Right atrium auricular region (tissue), 2 donors: Measurements from ENCODE around the gene NUP160. TPM values are rescaled to one million over a fixed set of nuclear protein-coding genes. Genes with fewer than 3 reads are reported as not detected.
A peak's percentile ranks its signal among the peaks of the same experiment; 100 is the strongest.

Source experiments
- DNase-seq: peaks from one replicate; pipeline ENCODE4 v3.0.0-alpha.2; 2019; ENCODE audit warnings: low spot score
- H3K27ac ChIP-seq, 2 donors: fragments of 200-600 bp; sonication (generic); 1 replicate in 1 of 2; 2 replicates in 1 of 2; pipeline ENCODE4 v1.5.1; 2016 to 2019
- H3K27me3 ChIP-seq, 2 donors: fragments of 200-600 bp; sonication (generic); one replicate each; pipeline versions ENCODE4 v1.5.1 to v1.6.0; 2017 to 2019
- H3K36me3 ChIP-seq: fragments of 200-600 bp; sonication (generic); one replicate; pipeline ENCODE4 v1.5.1; 2016
- H3K4me1 ChIP-seq, 2 donors: fragments of 200-600 bp; sonication (generic); one replicate each; pipeline versions ENCODE4 v1.5.1 to v1.6.0; 2017 to 2019
- H3K4me3 ChIP-seq, 2 donors: fragments of 200-600 bp; sonication (generic); 1 replicate in 1 of 2; 2 replicates in 1 of 2; pipeline ENCODE4 v1.5.1; 2017 to 2019; ENCODE audit warnings: mild to moderate bottlenecking in 1 of 2, moderate library complexity in 1 of 2
- H3K9me3 ChIP-seq, 2 donors: fragments of 200-600 bp; sonication (generic); one replicate each; pipeline ENCODE4 v1.5.1; 2019
- CTCF ChIP-seq, 2 donors: fragments of 200-600 bp; sonication (generic); IDR thresholded peaks; one replicate each; pipeline ENCODE4 v1.5.1; 2019; ENCODE audit warnings: antibody characterized with exemption in 2 of 2
- total RNA-seq, 2 donors: library from RNA; depleted of rRNA; stranded (reverse); fragments of >200 nt; gene quantifications; one replicate each; pipeline ENCODE4 v1.1.0, GENCODE V29; 2016

NUP160 gene
- total RNA-seq, 2 donors from 2014 or later: 7.1 to 11.7 TPM

GRCh38 chr11:47788181-47788580 lies 60.0 kb downstream of the NUP160 start:
- no peak for DNase-seq
- peak overlapping the region; percentile 13 to 33 for H3K27ac ChIP-seq
- no peaks in the 10 kb centered on the region for H3K9me3 ChIP-seq
- peaks cover 22% of the 10 kb centered on the region for H3K36me3 ChIP-seq
- H3K4me3 ChIP-seq: no peak overlapping the region
- TF ChIP-seq CTCF (IDR thresholded peaks at IDR 0.05): no peak
- no peaks in the 10 kb centered on the region for H3K27me3 ChIP-seq
- peaks cover 0 to 18% of the 10 kb centered on the region in 2 donors for H3K4me1 ChIP-seq

- Histone ChIP-seq H3K27ac (peak overlapping the region; percentile 66 to 68), H3K27me3 (no peaks in the 10 kb centered on the region), H3K9me3 (no peaks in the 10 kb centered on the region), H3K4me1 (peaks cover 0 to 6% of the 10 kb centered on the region in 2 donors), H3K4me3 (no peak overlapping the region), H3K36me3 (peaks cover 20% of the 10 kb centered on the region)
- peak; percentile 66 for DNase-seq
- no peak for TF ChIP-seq CTCF (IDR thresholded peaks at IDR 0.05)
Measured at GRCh38 chr11:47786373-47786772, 61.8 kb downstream of the NUP160 start.

- no peak for DNase-seq
- no peaks in the 10 kb centered on the region for H3K9me3 ChIP-seq
- peaks cover 27% of the 10 kb centered on the region for H3K36me3 ChIP-seq
- no peak overlapping the region for H3K4me3 ChIP-seq
- H3K4me1 ChIP-seq: peaks cover 0 to 6% of the 10 kb centered on the region in 2 donors
- peak overlapping the region; percentile 66 to 68 for H3K27ac ChIP-seq
- no peak for TF ChIP-seq CTCF (IDR thresholded peaks at IDR 0.05)
- H3K27me3 ChIP-seq: no peaks in the 10 kb centered on the region
Measured at GRCh38 chr11:47784785-47785381, 63.3 kb downstream of the NUP160 start.

- H3K4me3 ChIP-seq: no peak overlapping the region
- TF ChIP-seq CTCF (IDR thresholded peaks at IDR 0.05): no peak
- H3K27me3 ChIP-seq: no peaks in the 10 kb centered on the region
- H3K4me1 ChIP-seq: peaks cover 0 to 6% of the 10 kb centered on the region in 2 donors
- no peak for DNase-seq
- no peaks in the 10 kb centered on the region for H3K9me3 ChIP-seq
- H3K36me3 ChIP-seq: peaks cover 26% of the 10 kb centered on the region
- peak overlapping the region; percentile 66 to 68 for H3K27ac ChIP-seq
Measured at GRCh38 chr11:47783087-47783610, 65.0 kb downstream of the NUP160 start.

GRCh38 chr11:47778878-47779483 lies 69.2 kb downstream of the NUP160 start:
- TF ChIP-seq CTCF (IDR thresholded peaks at IDR 0.05): no peak
- Histone ChIP-seq H3K9me3 (no peaks in the 10 kb centered on the region), H3K27me3 (no peaks in the 10 kb centered on the region), H3K4me3 (no peak overlapping the region), H3K4me1 (no peaks in the 10 kb centered on the region), H3K36me3 (peaks cover 14% of the 10 kb centered on the region), H3K27ac (peak overlapping the region; percentile 41 to 65)
- DNase-seq: no peak
